ENCODE data around the gene TTC23. TPM values are rescaled to one million over a fixed set of nuclear protein-coding genes. Genes with fewer than 3 reads are reported as not detected.

TTC23 gene
- total RNA-seq, 1 donor = 28.5 TPM

DNA sequence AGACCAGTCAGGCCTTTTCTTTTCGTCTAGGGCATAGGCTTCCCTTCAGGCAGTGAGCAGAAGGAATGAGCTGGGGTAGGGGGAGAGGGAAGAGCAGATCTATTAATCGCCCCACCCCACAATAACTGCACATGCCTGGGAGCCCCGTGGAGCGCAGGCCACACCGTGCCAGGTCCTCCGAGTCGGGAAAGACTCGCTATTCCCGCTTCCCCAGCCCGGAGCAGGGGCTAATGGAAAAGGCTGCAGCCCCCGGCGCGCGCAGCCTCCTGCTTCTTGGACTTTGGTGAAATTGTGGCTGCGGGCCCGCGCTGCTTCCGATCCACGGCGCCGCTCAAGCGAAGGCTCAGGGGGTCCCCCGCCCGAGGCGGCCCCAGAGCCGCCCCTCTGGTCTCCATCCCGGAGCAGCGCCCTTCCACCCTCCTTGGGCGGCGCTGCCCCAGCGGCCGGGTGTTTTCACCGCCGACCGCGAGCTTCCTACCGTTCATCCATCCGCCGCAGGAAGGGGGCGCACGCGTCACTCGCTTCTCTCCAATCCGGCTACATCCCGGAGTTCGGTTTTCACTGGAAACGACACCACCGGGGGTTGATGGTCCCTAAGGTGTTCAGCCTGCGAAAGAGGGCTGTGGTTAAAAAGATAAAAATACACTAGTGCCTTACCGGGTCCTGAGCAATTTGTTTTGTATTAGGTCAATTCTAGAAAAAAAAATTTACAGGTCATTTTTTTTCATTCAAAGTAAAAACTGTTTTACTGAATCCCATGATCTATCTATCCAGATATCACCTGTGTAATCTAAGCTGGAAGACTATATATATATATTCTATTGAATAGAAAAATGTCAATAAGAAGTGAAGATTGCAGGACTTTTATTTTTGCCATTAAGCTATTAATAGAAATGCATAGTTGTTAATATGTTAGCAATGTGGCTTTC, 148.9 kb downstream of the TTC23 start:
- peak; percentile 71 for DNase-seq (ENCODE audit: low read depth)
- TF ChIP-seq CTCF (IDR thresholded peaks at IDR 0.05; ENCODE audit: insufficient read depth, low read depth, low read length) = peak; percentile 83
- H3K4me3 ChIP-seq (ENCODE audit: low read depth, low read length) = peak overlapping the region; percentile 24

DNA sequence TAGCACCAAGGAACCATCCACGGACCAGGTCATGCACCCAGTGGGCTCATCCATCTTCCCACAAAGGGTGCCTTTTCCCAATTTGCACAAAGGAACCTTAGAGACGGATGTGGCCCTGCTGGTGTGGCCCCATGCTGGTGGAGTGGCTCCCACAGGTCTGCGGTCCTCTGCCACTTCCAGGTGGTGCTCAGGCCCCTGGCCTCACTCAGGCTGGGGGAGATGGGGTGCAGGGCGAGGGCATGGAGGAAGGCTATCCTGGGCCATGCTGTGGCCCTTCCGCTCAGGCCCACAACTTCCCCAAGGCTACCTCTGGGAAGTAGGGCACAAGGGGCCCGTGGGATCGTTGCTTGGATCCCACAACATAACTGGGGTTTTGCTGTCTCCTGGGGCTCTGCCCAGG, 149.7 kb downstream of the TTC23 start:
- TF ChIP-seq CTCF (IDR thresholded peaks at IDR 0.05; ENCODE audit: insufficient read depth, low read depth, low read length) = no peak
- no peak for DNase-seq (ENCODE audit: low read depth)
- H3K4me3 ChIP-seq (ENCODE audit: low read depth, low read length) = no peak overlapping the region

DNA sequence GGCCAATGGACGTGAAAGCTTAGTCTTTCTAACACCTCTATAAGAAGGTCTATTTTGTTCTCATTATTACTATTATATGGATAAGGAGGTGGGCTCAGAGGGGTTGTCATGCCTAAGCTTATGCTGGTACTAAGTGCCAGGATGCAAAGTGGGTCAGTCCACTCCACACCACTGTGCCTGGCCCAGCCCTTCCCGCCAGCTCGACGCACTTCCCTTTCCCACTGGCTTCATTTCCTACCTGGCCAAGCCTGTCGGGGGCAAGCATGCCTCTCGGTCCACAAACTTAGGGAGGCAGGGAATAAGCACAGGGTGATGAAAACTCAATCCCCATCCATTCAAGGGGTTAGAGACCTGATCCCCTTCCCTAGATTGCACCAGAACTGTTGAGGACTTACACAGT, 150.4 kb downstream of the TTC23 start:
- TF ChIP-seq CTCF (IDR thresholded peaks at IDR 0.05; ENCODE audit: insufficient read depth, low read depth, low read length) = no peak
- no peak for DNase-seq (ENCODE audit: low read depth)
- no peak overlapping the region for H3K4me3 ChIP-seq (ENCODE audit: low read depth, low read length)

GRCh38 chr15:99098426-99098825, 151.0 kb downstream of the TTC23 start:
- TF ChIP-seq CTCF (IDR thresholded peaks at IDR 0.05; ENCODE audit: insufficient read depth, low read depth, low read length) = no peak
- no peak for DNase-seq (ENCODE audit: low read depth)
- no peak overlapping the region for H3K4me3 ChIP-seq (ENCODE audit: low read depth, low read length)

- TF ChIP-seq CTCF (IDR thresholded peaks at IDR 0.05; ENCODE audit: insufficient read depth, low read depth, low read length) = no peak
- DNase-seq (ENCODE audit: low read depth) = no peak
- no peak overlapping the region for H3K4me3 ChIP-seq (ENCODE audit: low read depth, low read length)
Observed at GRCh38 chr15:99097441-99098410, 151.7 kb downstream of the TTC23 start.

DNA sequence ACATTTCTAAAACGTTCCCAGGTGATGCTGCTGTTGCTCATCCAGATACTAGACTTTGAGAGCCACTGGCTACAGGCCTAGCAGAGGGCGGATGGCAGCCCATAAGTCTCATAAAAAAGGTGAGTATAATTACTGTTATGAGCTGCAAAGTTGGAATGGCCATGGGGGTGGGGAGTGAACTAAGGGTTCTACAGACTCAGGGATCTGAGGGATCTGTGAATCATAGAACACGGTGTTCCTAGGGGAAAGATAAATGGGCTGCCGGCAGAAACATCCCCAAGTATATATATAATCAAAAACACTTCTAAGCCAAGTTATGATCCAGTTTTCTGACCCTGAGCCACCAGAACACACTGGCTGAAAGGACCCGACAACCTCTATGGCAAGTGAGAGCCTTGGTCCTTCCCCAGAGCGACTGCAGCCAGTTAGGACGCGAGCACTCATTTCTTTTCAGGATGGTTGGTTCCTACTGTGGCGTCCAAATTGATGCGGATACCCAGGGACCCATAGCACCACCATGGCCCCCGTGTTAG, 152.4 kb downstream of the TTC23 start:
- TF ChIP-seq CTCF (IDR thresholded peaks at IDR 0.05; ENCODE audit: insufficient read depth, low read depth, low read length) = no peak
- no peak overlapping the region for H3K4me3 ChIP-seq (ENCODE audit: low read depth, low read length)
- DNase-seq (ENCODE audit: low read depth) = no peak

Measured in fibroblast of villous mesenchyme (primary cell).